K562 (cell line): ENCODE measurements around the gene SRPX. TPM values are rescaled to one million over a fixed set of nuclear protein-coding genes. Genes with fewer than 3 reads are reported as not detected.

Experiments
- ATAC-seq: fragments of 200-7000 bp; cut with Tn5 transposase; 3 replicates; pipeline ENCODE4 v1.9.1; 2020; ENCODE audit warnings: moderate library complexity
- BruUV-seq: library from RNA; stranded (reverse); fragments of 400-500 nt; replicated peaks from 2 replicates; lab custom pipeline; 2021; lab: Mats Ljungman, UMichigan
- CTCF ChIA-PET: fragments of 300-600 bp; formaldehyde crosslinking; extraction: SDS; loops from one replicate; lab custom pipeline; 2021; ENCODE audit warnings: low intra/inter-chr PET ratio; lab: Yijun Ruan, JAX
- POLR2A ChIA-PET: fragments of 300-600, 350-650 bp; sonication (Branson Sonifier 250); formaldehyde crosslinking; extraction: SDS; loops from one replicate; lab custom pipeline; 2021; ENCODE audit warnings: antibody characterized with exemption, inconsistent platforms; lab: Yijun Ruan, JAX
- DNase-seq, 4 experiments: peaks; one replicate each; pipeline versions ENCODE4 v3.0.0 to v3.0.0-alpha.2; 2011 to 2018; ENCODE audit warnings: low spot score in 3 of 4, mixed read lengths in 3 of 4; ENCODE audit errors: extremely low read depth in 1 of 4
- FAIRE-seq: peaks from 2 replicates; lab custom pipeline; 2011; peaks lifted over from hg19 to GRCh38; lab: Jason Lieb, UNC
- H2AFZ ChIP-seq: 2 replicates; pipeline ENCODE4 v1.6.0; 2011; ENCODE audit warnings: low read depth, low read length, control low read depth, inconsistent platforms
- H3K27ac ChIP-seq: fragments of 200-600 bp; 3 replicates; pipeline ENCODE4 v1.8.0; 2011; ENCODE audit warnings: low read depth, mild to moderate bottlenecking, control low read depth, inconsistent platforms, low read length, moderate library complexity, mixed read lengths; ENCODE audit errors: extremely low read depth
- H3K27me3 ChIP-seq, 2 experiments: fragments of 300-600 bp in 1 of 2; 2 replicates in 1 of 2; 3 replicates in 1 of 2; pipeline versions ENCODE4 v1.6.0 to v1.8.0; 2011; ENCODE audit warnings: inconsistent platforms in 2 of 2, low read length in 2 of 2, mild to moderate bottlenecking in 1 of 2, mixed read lengths in 1 of 2, moderate library complexity in 1 of 2; ENCODE audit not compliant: control insufficient read depth in 2 of 2, insufficient read depth in 2 of 2
- H3K36me3 ChIP-seq: fragments of 300-600 bp; 3 replicates; pipeline ENCODE4 v1.8.0; 2011; ENCODE audit warnings: mild to moderate bottlenecking, low read length, inconsistent platforms; ENCODE audit not compliant: control insufficient read depth, insufficient read depth
- H3K4me1 ChIP-seq, 2 experiments: fragments of 200-600 bp in 1 of 2; replicated peaks in 1 of 2; 2 replicates in 1 of 2; 3 replicates in 1 of 2; pipeline versions ENCODE4 v1.5.1 to v1.8.0; 2011; ENCODE audit warnings: inconsistent platforms in 2 of 2, low read length in 2 of 2, mild to moderate bottlenecking in 1 of 2, mixed read lengths in 1 of 2, moderate library complexity in 1 of 2; ENCODE audit not compliant: control insufficient read depth in 2 of 2, insufficient read depth in 2 of 2
- H3K4me2 ChIP-seq: 2 replicates; pipeline ENCODE4 v1.6.1; 2011; ENCODE audit warnings: low read length, control low read depth, inconsistent platforms, mixed read lengths; ENCODE audit not compliant: insufficient read depth
- H3K4me3 ChIP-seq: fragments of 200-600 bp; sonication (generic), shearing (Covaris generic); 2 replicates; pipeline ENCODE4 v1.5.1; 2016; ENCODE audit warnings: control low read depth, inconsistent platforms
- H3K79me2 ChIP-seq: fragments of 200-600 bp; 3 replicates; pipeline ENCODE4 v1.8.0; 2011; ENCODE audit warnings: low read length, inconsistent platforms; ENCODE audit not compliant: control insufficient read depth, insufficient read depth
- H3K9ac ChIP-seq, 2 experiments: 2 replicates each; pipeline versions ENCODE4 v1.6.0 to v1.6.1; 2011; ENCODE audit warnings: low read depth in 2 of 2, low read length in 2 of 2, control low read depth in 1 of 2, inconsistent platforms in 1 of 2, mild to moderate bottlenecking in 1 of 2, mixed read lengths in 1 of 2; ENCODE audit not compliant: insufficient read depth in 1 of 2
- H3K9me1 ChIP-seq: one replicate; pipeline ENCODE4 v1.6.0; 2011; ENCODE audit warnings: inconsistent platforms, mild to moderate bottlenecking, low read length, moderate library complexity; ENCODE audit not compliant: control insufficient read depth, insufficient read depth
- H3K9me3 ChIP-seq: replicated peaks from 2 replicates; pipeline ENCODE4 v1.5.1; 2011; ENCODE audit warnings: low read depth, low read length, inconsistent platforms; ENCODE audit not compliant: control insufficient read depth, insufficient read depth
- H4K20me1 ChIP-seq: replicated peaks from 2 replicates; pipeline ENCODE4 v1.6.1; 2011; ENCODE audit warnings: low read length, inconsistent platforms, mixed read lengths; ENCODE audit not compliant: control insufficient read depth, insufficient read depth
- FIP1L1 ChIP-seq: fragments of 200-400 bp; formaldehyde crosslinking; IDR thresholded peaks from 2 replicates; pipeline ENCODE4 v1.6.1; 2018; ENCODE audit warnings: mild to moderate bottlenecking, low read depth, low read length; ENCODE audit not compliant: poor library complexity, severe bottlenecking
- FOXJ2 ChIP-seq: fragments of 200-800 bp; sonication (Bioruptor generic); IDR thresholded peaks from 2 replicates; pipeline ENCODE4 v1.6.1; 2016; ENCODE audit warnings: missing genetic modification characterization, missing compliant biosample characterization
- GABPB2 ChIP-seq: fragments of 250-450 bp; sonication (Bioruptor Pico); conservative IDR thresholded peaks from 2 replicates; pipeline ENCODE4 v1.5.1; 2021; ENCODE audit warnings: mild to moderate bottlenecking
- HDGF ChIP-seq: fragments of 450-650 bp; IDR thresholded peaks from 2 replicates; pipeline ENCODE4 v1.6.1; 2016
- KDM5B ChIP-seq: fragments of 200-600 bp; sonication (generic); IDR thresholded peaks from 2 replicates; pipeline ENCODE4 v1.6.1; 2012; ENCODE audit warnings: low read depth, mild to moderate bottlenecking, moderate library complexity, low read length, control low read depth, inconsistent platforms; ENCODE audit not compliant: insufficient replicate concordance
- MYNN ChIP-seq, 2 experiments: sonication (generic); formaldehyde crosslinking in 1 of 2; IDR thresholded peaks; 2 replicates each; pipeline versions ENCODE4 v1.5.0 to v1.6.1; 2016 to 2020; ENCODE audit warnings: antibody characterized with exemption in 1 of 2, missing genetic modification reagents in 1 of 2
- NFYB ChIP-seq: IDR thresholded peaks from 2 replicates; pipeline ENCODE4 v1.6.1; 2011; ENCODE audit warnings: mild to moderate bottlenecking, moderate library complexity; ENCODE audit not compliant: insufficient read length; ENCODE audit errors: extremely low read depth
- RFX1 ChIP-seq: fragments of 450-650 bp; IDR thresholded peaks from 2 replicates; pipeline ENCODE4 v1.6.1; 2016; ENCODE audit warnings: mild to moderate bottlenecking, moderate library complexity
- ZC3H8 ChIP-seq: fragments of 450-650 bp; IDR thresholded peaks from 2 replicates; pipeline ENCODE4 v1.6.1; 2017
- ZNF121 ChIP-seq: sonication (generic); formaldehyde crosslinking; conservative IDR thresholded peaks from 2 replicates; pipeline ENCODE4 v1.8.0; 2022; ENCODE audit warnings: missing genetic modification reagents
- ZNF263 ChIP-seq: sonication (generic); formaldehyde crosslinking; IDR thresholded peaks from 2 replicates; pipeline ENCODE4 v1.8.0; 2022; ENCODE audit warnings: mild to moderate bottlenecking, missing genetic modification reagents, borderline replicate concordance
- ZNF589 ChIP-seq: fragments of 200-800 bp; sonication (Bioruptor generic); IDR thresholded peaks from 2 replicates; pipeline ENCODE4 v1.6.1; 2016; ENCODE audit warnings: low read depth, missing genetic modification characterization, missing compliant biosample characterization
- WGBS: fragments of 100-300 bp; shearing (Covaris generic); methylation state at CpG from one replicate; pipeline ENCODE4 v1.1.6; 2016; ENCODE audit warnings: low coverage, mixed read lengths; ENCODE audit not compliant: insufficient coverage; ENCODE audit errors: missing lambda C conversion rate; 5-methylcytosine and 5-hydroxymethylcytosine counted together
- in situ Hi-C: fragments of 300-500 bp; cut with MboI; formaldehyde crosslinking; loops from 4 replicates; pipeline ENCODE4 v1.15.0; 2018; ENCODE audit warnings: inconsistent platforms, mixed read lengths
- intact Hi-C: fragments of 100-400 bp; cut with micrococcal nuclease; formaldehyde crosslinking; loops from 2 replicates; pipeline ENCODE4 v1.14.2; 2022
- polyA plus RNA-seq, 8 experiments: library from polyadenylated mRNA; depleted of rRNA in 4 of 8; stranded (reverse) in 5 of 8; unstranded in 3 of 8; fragments of >200 nt; fragmentation: Nextera tagmentation in 2 of 8; fragmentation: Illumina TruSeq in 1 of 8; extraction: Ambion mirVana in 2 of 8; extraction: Trizol in 1 of 8; gene quantifications; 2 replicates each; pipeline versions ENCODE4 v1.2.1 to v1.2.3, GENCODE V29; 2011 to 2014; ENCODE audit warnings: inconsistent platforms in 1 of 8, missing spikeins in 1 of 8
- total RNA-seq, 7 experiments: library from RNA; depleted of rRNA in 6 of 7; stranded (reverse); fragments of >200 nt in 6 of 7; fragmentation: Illumina TruSeq in 2 of 7; extraction: Trizol in 2 of 7; gene quantifications; 2 replicates each; pipeline versions ENCODE4 v1.2.1 to v1.2.3, GENCODE V29; 2011 to 2021; ENCODE audit warnings: low replicate concordance in 1 of 7
- TF ChIP-seq, protein P1 (sequence below): sonication (generic); formaldehyde crosslinking; IDR thresholded peaks from 2 replicates; pipeline ENCODE4 v1.8.0; 2022; ENCODE audit warnings: missing genetic modification reagents, mild to moderate bottlenecking, borderline replicate concordance
- TF ChIP-seq, protein P2 (sequence below): fragments of 450-650 bp; formaldehyde crosslinking; IDR thresholded peaks from 2 replicates; pipeline ENCODE4 v1.4.0; 2020; ENCODE audit warnings: mild to moderate bottlenecking, mixed read lengths
- TF ChIP-seq, protein P3 (sequence below): sonication (generic); formaldehyde crosslinking; IDR thresholded peaks from 2 replicates; pipeline ENCODE4 v1.8.1; 2023; ENCODE audit warnings: missing genetic modification reagents, mild to moderate bottlenecking, borderline replicate concordance

Gene SRPX
- total and polyA plus RNA-seq, 9 of the 15 experiments (the other 6 are each of a cell fraction or from before 2014, with no cell fraction given), result 0.11 to 0.77 (median 0.38) TPM; not detected in 2

DNA sequence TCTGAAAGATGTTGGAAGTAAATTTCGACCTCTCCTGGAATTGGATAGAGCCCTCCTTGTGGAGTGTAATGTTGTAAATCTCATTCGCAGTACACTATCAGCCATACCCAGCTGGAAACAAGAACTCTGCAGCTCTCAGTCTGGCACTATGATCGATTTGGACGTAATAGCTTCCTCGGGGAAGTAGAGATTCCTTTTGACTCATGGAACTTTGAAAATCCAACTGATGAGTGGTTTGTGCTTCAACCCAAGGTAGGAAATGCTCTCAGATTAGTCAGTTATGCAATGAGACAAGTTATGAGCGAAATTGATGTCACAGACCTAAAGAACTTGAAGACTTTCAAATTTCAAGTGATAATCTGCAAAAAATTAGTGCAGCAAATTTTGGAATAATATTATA is 110.4 kb downstream of the SRPX start:
- TF ChIP-seq ZC3H8, result no peak
- TF ChIP-seq NFYB, result no peak
- no peak for TF ChIP-seq RFX1
- TF ChIP-seq ZNF263 (CRISPR knock-in tag), result no peak
- TF ChIP-seq, protein P1, sequence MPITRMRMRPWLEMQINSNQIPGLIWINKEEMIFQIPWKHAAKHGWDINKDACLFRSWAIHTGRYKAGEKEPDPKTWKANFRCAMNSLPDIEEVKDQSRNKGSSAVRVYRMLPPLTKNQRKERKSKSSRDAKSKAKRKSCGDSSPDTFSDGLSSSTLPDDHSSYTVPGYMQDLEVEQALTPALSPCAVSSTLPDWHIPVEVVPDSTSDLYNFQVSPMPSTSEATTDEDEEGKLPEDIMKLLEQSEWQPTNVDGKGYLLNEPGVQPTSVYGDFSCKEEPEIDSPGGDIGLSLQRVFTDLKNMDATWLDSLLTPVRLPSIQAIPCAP, result no peak
- TF ChIP-seq HDGF, result no peak
- TF ChIP-seq GABPB2 (CRISPR knock-in tag), result no peak
- no peak for TF ChIP-seq MYNN (IDR thresholded peaks at IDR 0.05)
- TF ChIP-seq MYNN (CRISPR knock-in tag; IDR thresholded peaks at IDR 0.05), result no peak
- no peak for TF ChIP-seq ZNF121 (CRISPR knock-in tag)
- no peak for TF ChIP-seq KDM5B
- no peak for TF ChIP-seq ZNF589 (CRISPR knock-in tag)
- no peak for TF ChIP-seq FOXJ2 (tag)
- TF ChIP-seq, protein P2, sequence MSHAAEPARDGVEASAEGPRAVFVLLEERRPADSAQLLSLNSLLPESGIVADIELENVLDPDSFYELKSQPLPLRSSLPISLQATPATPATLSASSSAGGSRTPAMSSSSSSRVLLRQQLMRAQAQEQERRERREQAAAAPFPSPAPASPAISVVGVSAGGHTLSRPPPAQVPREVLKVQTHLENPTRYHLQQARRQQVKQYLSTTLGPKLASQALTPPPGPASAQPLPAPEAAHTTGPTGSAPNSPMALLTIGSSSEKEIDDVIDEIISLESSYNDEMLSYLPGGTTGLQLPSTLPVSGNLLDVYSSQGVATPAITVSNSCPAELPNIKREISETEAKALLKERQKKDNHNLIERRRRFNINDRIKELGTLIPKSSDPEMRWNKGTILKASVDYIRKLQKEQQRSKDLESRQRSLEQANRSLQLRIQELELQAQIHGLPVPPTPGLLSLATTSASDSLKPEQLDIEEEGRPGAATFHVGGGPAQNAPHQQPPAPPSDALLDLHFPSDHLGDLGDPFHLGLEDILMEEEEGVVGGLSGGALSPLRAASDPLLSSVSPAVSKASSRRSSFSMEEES (CRISPR knock-in tag), result no peak
- TF ChIP-seq FIP1L1, result no peak
- TF ChIP-seq, protein P3, sequence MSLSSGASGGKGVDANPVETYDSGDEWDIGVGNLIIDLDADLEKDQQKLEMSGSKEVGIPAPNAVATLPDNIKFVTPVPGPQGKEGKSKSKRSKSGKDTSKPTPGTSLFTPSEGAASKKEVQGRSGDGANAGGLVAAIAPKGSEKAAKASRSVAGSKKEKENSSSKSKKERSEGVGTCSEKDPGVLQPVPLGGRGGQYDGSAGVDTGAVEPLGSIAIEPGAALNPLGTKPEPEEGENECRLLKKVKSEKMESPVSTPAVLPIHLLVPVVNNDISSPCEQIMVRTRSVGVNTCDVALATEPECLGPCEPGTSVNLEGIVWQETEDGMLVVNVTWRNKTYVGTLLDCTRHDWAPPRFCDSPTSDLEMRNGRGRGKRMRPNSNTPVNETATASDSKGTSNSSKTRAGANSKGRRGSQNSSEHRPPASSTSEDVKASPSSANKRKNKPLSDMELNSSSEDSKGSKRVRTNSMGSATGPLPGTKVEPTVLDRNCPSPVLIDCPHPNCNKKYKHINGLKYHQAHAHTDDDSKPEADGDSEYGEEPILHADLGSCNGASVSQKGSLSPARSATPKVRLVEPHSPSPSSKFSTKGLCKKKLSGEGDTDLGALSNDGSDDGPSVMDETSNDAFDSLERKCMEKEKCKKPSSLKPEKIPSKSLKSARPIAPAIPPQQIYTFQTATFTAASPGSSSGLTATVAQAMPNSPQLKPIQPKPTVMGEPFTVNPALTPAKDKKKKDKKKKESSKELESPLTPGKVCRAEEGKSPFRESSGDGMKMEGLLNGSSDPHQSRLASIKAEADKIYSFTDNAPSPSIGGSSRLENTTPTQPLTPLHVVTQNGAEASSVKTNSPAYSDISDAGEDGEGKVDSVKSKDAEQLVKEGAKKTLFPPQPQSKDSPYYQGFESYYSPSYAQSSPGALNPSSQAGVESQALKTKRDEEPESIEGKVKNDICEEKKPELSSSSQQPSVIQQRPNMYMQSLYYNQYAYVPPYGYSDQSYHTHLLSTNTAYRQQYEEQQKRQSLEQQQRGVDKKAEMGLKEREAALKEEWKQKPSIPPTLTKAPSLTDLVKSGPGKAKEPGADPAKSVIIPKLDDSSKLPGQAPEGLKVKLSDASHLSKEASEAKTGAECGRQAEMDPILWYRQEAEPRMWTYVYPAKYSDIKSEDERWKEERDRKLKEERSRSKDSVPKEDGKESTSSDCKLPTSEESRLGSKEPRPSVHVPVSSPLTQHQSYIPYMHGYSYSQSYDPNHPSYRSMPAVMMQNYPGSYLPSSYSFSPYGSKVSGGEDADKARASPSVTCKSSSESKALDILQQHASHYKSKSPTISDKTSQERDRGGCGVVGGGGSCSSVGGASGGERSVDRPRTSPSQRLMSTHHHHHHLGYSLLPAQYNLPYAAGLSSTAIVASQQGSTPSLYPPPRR, result no peak
- FAIRE-seq, result no peak
- H3K4me2 ChIP-seq, result no peak overlapping the region
- no peaks in the 10 kb centered on the region for H3K79me2 ChIP-seq
- in situ Hi-C loops, result no loop called here
- intact Hi-C loops, result no loop called here
- H2AFZ ChIP-seq, result no peak overlapping the region
- no peaks in the 10 kb centered on the region for H3K36me3 ChIP-seq
- POLR2A ChIA-PET, result interaction anchor here (0.6 kb wide), 1 partner anchor 438 kb away, joined by 3 read pairs; no protein-coding TSS in a partner anchor
- H3K4me1 ChIP-seq, result no peaks in the 10 kb centered on the region; a peak in 2 of 5 replicates
- ATAC-seq, result no peak
- no peaks in the 10 kb centered on the region for H3K9me3 ChIP-seq
- H3K27ac ChIP-seq, result no peak overlapping the region
- no TSS peak for BruUV-seq
- no peaks in the 10 kb centered on the region for H3K27me3 ChIP-seq
- no peaks in the 10 kb centered on the region for H3K9me1 ChIP-seq
- no peak for DNase-seq
- CTCF ChIA-PET, result no interaction called here
- H3K9ac ChIP-seq, result no peak overlapping the region
- no peaks in the 10 kb centered on the region for H4K20me1 ChIP-seq
- no peak overlapping the region for H3K4me3 ChIP-seq
- WGBS, result 2% methylated on average over 6 of the region's 6 CpGs
